Left ventricle myocardium inferior (tissue), 1 donor: ENCODE results near the gene ARL4A. TPM values are rescaled to one million over a fixed set of nuclear protein-coding genes. Genes with fewer than 3 reads are reported as not detected.

Source experiments
- DNase-seq: peaks from one replicate; pipeline ENCODE4 v3.0.0-alpha.2; 2020
- H3K27ac ChIP-seq: fragments of 200-600 bp; replicated peaks from 2 replicates; pipeline ENCODE4 v1.8.0; 2021
- H3K27me3 ChIP-seq: fragments of 200-600 bp; 2 replicates; pipeline ENCODE4 v1.8.0; 2021; ENCODE audit warnings: low read depth
- H3K36me3 ChIP-seq: fragments of 200-600 bp; 2 replicates; pipeline ENCODE4 v1.8.0; 2021
- H3K4me1 ChIP-seq: fragments of 200-600 bp; 2 replicates; pipeline ENCODE4 v1.8.0; 2021
- H3K4me3 ChIP-seq: fragments of 200-600 bp; 2 replicates; pipeline ENCODE4 v1.8.0; 2021; ENCODE audit warnings: mild to moderate bottlenecking, moderate library complexity
- H3K9me3 ChIP-seq: fragments of 200-600 bp; replicated peaks from 2 replicates; pipeline ENCODE4 v1.8.0; 2021
- CTCF ChIP-seq: fragments of 200-600 bp; IDR thresholded peaks from 2 replicates; pipeline ENCODE4 v1.8.0; 2021; ENCODE audit warnings: antibody characterized with exemption, mild to moderate bottlenecking, borderline replicate concordance
- intact Hi-C: fragments of 100-400 bp; cut with micrococcal nuclease; formaldehyde crosslinking; loops from one replicate; pipeline ENCODE4 v1.11.0; 2022
- total RNA-seq: library from RNA; stranded (reverse); fragmentation: NEBNext Ultra II Directional; extraction: Animal tissue kit (Norgen Biotek cat#: 25700); gene quantifications from one replicate; pipeline ENCODE4 v1.2.1, GENCODE V29; 2021
- donor health status: DM: no; HTN: yes; CAD: no; lungs with severe emphysema.

ARL4A gene
- total RNA-seq, 1 donor from 2014 or later, result 11.5 TPM

GRCh38 chr7:12737373-12737772 is 49.9 kb downstream of the ARL4A start:
- Histone ChIP-seq H3K4me3 (no peak overlapping the region), H3K36me3 (no peaks in the 10 kb centered on the region), H3K27ac (no peak overlapping the region), H3K4me1 (peaks cover 10% of the 10 kb centered on the region), H3K27me3 (no peaks in the 10 kb centered on the region), H3K9me3 (no peaks in the 10 kb centered on the region)
- intact Hi-C loops, result no loop called here
- no peak for TF ChIP-seq CTCF
- DNase-seq, result no peak

GRCh38 chr7:12737836-12738235 is 50.4 kb downstream of the ARL4A start:
- H3K27ac ChIP-seq, result no peak overlapping the region
- TF ChIP-seq CTCF, result no peak
- DNase-seq, result no peak
- no peaks in the 10 kb centered on the region for H3K27me3 ChIP-seq
- H3K36me3 ChIP-seq, result no peaks in the 10 kb centered on the region
- no peaks in the 10 kb centered on the region for H3K9me3 ChIP-seq
- no peak overlapping the region for H3K4me3 ChIP-seq
- intact Hi-C loops, result no loop called here
- H3K4me1 ChIP-seq, result peaks cover 10% of the 10 kb centered on the region

GRCh38 chr7:12738665-12739064 is 51.2 kb downstream of the ARL4A start:
- no peak for DNase-seq
- intact Hi-C loops, result no loop called here
- Histone ChIP-seq H3K9me3 (no peaks in the 10 kb centered on the region), H3K4me3 (no peak overlapping the region), H3K36me3 (no peaks in the 10 kb centered on the region), H3K27me3 (no peaks in the 10 kb centered on the region), H3K27ac (no peak overlapping the region), H3K4me1 (peaks cover 10% of the 10 kb centered on the region)
- no peak for TF ChIP-seq CTCF

Other genes with a start within 250 kb of the ARL4A start
- not detected for gene SCIN, start 116.9 kb upstream of the ARL4A start, total RNA-seq